ENCODE measurements around the gene ICA1. TPM values are rescaled to one million over a fixed set of nuclear protein-coding genes. Genes with fewer than 3 reads are reported as not detected.

The ICA1 gene
- total RNA-seq, 1 donor from 2014 or later: 1.2 TPM

DNA sequence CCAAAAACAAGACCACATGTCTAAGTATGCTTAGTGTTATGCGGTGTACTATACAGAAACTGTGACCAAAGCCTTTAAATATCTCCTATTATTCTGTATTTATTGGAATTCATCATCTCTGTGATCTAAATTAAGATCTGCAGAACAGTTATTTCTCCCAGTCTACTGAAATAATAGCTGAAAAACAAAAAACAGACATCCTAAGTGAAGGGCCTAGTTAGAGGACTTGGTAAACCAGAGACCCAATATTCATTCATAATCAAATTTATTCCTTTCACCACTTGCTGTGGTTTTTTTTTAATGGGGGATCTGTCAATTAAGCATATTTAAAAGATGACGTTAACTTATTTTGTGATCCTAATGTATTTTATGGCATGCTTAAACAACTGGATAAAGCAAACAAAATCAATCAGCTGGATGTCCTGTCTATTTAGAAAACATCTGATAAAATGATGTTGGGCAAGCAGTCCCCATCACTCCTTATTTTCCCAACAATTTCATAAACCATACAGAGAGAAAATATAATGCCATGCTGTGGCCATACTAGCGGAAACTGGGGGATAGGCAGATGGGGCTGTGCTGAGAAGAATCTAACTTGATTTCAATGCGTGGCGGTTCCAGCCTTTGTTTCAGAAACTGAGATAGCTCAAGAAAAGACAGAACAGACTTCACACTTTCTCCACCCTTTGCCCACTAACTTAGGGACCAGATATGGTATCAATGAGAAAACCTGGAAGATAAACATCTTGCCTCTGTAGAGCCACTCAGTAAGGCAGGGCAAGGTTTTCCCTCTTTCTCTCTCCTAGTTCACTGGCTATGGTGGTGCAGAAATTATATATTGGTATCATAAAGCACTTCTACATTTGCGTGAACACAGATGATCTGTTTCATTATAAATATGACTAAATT, 32.9 kb downstream of the ICA1 start:
- intact Hi-C loops (cut with micrococcal nuclease): no loop called here

DNA sequence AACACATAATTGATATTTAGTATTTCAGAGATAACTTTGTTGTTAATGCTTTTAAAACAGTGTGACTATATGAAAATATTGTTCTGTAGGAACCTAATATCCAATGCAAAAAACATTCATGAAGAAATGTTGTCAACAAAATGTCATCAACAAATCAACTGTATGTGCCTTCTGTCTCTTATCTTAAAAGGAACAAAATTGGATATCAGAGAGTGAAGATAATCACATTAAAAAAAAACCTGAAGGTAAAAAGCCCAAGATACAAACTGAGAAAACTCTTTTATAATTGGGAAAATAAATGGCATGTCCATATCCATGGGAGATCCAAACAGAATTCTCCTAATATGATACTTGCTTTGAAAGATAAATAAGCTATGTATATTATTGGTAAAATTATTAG, 33.9 kb downstream of the ICA1 start:
- intact Hi-C loops (cut with micrococcal nuclease): no loop called here

DNA sequence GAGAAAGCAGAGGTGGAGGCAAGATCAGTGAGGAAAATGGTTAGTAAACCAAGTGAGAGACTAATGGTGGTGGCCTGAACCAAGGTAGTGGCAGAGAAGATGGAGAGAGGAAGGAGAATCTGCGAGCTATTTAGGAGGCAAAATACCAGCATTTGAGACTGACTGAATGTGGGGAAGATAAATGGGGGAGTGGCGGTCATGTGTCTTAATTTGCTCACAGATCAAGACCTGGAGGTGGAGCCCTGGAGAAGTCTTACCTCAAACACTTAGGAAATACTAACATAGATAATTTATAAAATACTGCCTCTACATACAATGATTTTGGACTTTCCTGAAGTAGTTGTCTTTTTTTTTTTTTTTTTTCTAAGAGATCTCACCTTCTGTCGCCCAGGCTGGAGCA, 34.7 kb downstream of the ICA1 start:
- intact Hi-C loops (cut with micrococcal nuclease): no loop called here

DNA sequence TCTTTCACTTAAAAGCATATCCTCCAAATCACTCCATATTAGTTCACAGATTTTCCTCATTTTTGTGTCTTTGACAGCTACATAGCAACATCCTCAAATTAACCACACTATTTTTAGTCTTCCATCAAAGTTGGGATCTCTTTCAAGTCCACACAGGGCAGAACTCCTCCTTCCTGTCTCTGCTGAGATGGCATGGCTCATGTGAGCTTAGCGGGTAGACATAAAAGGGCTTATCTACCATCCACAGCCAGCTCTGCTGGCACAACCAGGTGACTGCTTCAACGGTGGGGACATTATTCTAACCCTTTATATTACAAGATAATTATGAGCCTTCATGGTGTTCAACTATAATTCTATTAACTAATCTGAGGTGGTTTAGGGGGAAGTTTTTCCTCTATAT, 35.5 kb downstream of the ICA1 start:
- intact Hi-C loops (cut with micrococcal nuclease): no loop called here

DNA sequence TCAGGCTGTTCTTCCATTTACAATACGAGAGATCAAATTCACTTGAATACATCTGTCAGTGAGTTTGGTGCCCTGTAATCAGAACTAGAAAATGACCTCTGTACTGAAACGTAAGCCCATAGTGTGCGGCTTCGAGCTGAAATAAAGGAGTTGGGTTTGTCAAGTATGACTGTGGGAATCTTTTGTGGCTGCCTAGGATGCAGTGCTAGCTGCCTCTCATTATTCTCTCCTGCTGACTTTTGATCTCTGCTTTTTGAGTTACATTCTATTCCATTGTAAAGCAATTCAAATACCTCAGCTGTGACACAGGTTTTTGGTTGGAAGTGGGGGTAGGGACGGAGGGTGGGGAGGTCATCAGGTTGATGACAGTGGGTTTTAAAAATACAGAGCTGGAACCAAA, 40.4 kb downstream of the ICA1 start:
- intact Hi-C loops (cut with micrococcal nuclease): loop anchor here (1.0 kb wide), 1 partner anchor 626 kb away; no protein-coding TSS in a partner anchor

DNA sequence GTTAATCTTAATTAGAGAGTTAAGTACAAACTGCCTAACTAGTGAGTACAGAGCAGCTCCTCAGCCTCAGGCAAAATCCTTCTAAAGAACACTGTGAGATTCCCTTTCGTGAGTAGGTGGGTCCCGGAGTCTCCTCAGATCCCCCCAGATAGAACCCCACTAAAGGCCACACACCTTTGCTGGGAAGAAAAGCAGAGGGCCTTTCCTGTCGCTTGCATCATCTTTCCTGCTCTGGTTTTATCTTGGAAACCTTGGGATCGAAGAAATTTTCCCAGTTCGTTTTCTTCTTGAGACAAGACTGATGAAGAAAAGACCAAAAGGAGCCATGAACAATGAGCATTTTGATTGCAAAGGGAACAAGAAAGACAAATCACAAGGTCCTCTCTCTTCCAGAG, 40.9 kb downstream of the ICA1 start:
- intact Hi-C loops (cut with micrococcal nuclease): loop anchor here (1.0 kb wide), 1 partner anchor 626 kb away; no protein-coding TSS in a partner anchor

DNA sequence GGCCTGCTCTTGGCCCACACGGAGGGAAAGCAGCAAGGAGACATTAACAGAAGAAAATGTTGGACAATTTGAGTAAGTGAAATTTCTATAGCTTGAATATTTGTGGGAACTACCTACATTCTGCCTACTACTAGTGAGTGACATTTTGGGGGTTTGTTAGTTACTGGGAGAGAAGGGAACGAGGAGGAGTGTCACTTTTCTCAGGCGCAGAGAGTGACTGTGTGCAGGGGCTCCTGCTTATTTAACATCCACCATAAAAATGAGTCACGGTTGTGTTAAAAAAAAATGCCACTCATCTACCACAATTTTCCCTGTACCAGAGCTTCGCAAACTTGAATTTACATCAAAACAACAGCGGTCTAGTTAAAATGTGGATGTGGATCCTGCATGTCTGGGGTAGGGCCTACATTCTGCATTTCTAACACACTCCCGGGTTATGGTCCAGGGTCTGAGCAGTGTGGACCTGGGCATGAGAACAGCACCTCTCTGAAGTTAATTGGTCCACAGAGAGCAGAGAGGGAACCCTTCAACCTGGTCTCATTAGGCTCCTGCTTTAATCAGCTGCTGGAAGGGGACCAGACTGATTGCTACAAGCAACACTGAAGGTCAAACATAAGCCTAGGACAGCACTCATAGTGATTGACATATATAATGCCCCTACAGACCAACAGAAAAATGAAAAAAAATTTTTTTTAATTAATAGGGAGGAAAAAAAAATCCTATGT, 41.4 kb downstream of the ICA1 start:
- intact Hi-C loops (cut with micrococcal nuclease): loop anchor here (1.0 kb wide), 1 partner anchor 625 kb away; no protein-coding TSS in a partner anchor

DNA sequence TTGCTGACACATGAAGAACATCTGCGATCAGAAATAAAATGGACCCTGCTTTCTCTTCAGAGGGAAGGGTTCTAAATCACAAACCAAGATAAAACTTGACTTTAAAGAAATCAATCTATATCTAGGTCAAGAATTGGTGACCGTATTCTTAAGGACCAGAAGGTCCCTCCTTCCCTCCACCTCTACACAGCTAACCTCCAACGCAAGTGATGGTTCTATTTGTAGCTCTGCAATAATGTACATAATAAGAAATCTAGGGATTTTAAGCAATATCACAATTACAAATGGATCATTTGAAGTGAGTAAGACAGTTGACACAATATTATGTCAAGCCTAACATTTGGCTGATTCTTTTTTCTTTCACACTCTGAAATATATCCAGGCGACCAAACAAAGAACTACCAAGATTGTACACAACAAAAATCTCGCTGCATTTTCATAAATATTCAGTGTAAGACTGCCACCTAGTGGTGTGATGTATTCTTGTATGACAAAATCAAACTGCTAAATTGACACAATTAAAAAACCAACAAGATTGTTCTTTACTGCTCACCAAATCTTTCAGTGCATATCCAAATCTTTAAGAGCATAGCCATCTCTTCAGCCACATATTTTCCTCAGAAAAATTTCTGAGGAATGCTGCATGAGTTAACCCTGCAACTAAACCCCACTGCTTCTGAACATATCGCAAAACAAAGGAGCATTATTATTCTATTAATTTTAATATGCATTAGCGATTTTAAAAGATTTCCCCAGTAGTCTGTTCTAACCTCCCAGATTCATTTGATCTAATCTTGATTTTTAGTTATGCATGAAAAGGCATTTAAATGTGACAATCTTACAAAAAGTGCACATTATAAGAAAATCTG, 44.5 kb downstream of the ICA1 start:
- intact Hi-C loops (cut with micrococcal nuclease): loop anchor here (1.0 to 10.0 kb wide), 7 partner anchors 80 to 1110 kb away; no protein-coding TSS in a partner anchor

DNA sequence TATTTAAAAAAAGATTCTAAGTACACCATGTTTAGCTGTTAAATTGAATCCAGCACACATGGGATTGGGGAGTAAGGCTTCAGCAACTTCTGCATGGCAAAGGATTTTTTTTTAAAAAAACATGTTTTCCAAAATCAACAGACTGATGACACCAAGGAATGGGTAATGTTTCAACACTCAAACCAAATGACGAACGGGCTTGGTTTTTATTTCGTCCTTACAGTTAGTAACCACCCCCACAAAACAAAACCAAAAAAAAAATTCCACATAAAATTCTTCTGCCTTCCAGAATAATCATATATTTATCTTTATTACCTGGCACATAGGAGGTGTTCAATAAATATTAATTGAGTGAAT, 45.7 kb downstream of the ICA1 start:
- intact Hi-C loops (cut with micrococcal nuclease): loop anchor here (2.0 to 10.0 kb wide), 4 partner anchors 81 to 792 kb away; no protein-coding TSS in a partner anchor

DNA sequence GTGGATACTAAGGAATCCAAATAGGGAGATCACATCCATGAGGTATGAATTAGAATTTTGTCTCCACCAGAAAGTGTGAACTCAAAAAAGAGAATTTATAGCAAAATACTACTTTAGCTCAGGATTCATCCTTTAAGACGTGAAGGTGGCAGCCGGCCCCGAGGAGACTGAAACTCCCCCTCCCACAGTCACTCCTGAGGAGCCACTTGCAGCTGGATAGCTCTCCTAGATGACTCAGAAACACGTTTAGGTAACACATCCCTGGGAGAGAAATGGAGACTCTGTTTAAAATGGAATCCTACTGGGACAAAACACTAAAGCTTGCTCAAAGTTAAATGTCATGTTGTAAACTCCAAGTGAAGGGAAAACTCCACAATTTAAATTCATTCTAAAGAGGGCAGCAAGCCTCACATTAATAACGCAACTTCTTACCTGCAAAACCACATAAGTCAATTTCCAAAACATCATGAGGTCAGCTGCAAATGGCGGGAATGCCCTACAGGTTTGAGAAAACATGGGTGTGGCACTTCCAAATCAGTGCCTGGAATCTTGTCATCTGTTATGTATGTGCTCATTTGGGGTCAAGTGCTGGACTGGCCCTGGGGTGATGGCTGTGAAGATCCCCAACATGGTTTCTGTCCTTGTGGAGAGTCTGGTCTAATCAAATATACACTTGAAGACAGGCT, 46.2 kb downstream of the ICA1 start:
- intact Hi-C loops (cut with micrococcal nuclease): loop anchor here (2.0 to 10.0 kb wide), 4 partner anchors 82 to 791 kb away; no protein-coding TSS in a partner anchor

DNA sequence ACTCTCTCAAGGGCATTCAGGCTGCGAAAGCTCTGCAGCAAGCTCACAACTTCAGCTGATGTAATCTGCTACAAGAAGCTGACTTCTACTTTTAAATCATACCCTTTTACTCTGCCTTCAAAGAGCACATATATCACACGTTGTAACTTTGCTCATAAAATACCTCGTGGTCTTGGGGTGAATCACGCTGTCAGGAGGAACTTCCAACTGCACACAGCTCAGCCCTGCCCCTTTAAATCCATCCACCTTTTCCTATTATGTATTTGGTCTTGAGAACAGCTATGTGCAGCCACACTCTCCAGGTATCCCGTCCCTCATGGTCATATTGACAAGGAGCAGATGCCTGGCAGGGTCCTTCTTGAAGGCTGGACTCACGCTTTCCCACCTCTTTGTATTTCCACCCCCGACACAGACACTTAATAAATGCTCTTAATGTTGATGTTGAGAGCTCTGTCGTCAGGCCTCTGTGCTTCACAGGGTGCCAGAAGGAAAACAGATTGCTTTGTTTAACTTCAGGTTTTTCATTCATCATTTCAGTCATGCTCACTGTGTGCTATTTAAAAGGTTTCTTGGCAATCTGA, 47.6 kb downstream of the ICA1 start:
- intact Hi-C loops (cut with micrococcal nuclease): loop anchor here (10.0 kb wide), 1 partner anchor 790 kb away; no protein-coding TSS in a partner anchor

DNA sequence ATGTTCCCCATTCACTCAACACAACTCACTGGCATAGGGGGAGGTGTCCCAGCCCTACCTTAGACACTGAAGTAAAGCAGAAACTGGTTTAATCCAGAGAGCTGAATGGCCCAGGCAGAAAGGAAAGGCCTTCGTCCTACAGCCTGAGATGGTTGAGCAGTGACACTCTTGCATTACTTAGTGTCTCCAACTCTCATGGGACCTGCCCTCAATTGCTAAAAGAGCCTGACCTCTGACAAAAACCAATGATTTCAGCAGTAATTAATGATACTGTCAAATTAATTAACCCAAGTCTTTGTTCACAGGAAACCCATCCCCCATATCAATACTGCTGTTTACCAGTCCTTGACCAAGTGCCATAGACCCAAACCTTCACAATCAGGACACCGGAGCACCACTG, 48.6 kb downstream of the ICA1 start:
- intact Hi-C loops (cut with micrococcal nuclease): loop anchor here (10.0 kb wide), 1 partner anchor 789 kb away; no protein-coding TSS in a partner anchor

DNA sequence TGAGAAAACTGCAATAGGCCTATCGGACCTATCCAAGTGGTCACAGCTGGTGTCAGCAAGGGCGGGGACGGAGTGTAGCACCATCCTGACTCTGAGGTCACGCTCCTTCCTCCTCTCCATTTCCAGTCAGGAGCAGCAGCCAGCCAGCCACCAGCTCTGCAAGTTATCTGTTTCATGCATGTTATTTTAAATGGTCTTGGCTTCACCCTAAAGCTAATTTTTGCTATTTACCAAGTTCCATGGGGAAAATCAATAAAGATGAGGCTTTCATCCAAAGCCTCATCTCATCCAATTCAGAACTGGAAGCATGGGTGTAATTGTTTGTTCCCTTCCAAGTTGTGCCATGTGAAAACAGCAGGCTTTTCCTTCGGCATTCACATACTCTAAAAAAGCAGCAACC, 49.3 kb downstream of the ICA1 start:
- intact Hi-C loops (cut with micrococcal nuclease): loop anchor here (10.0 kb wide), 1 partner anchor 788 kb away; no protein-coding TSS in a partner anchor

DNA sequence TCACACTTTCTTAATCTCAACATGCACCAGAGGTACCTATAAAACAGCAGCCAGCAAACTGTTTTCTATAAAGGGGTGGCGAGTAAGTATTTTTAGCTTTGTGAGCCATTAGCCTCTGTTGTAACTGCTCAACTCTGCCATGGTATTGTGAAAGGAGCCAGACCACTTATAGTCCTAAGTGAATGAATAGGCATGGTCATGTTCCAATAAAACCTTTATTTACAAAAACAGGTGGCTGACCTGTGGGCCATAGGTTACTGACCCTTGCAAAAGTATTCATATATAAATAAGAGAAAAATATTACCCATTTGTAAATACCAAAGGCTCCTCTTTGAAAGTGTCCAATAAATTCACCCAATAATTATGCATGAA, 50.3 kb downstream of the ICA1 start:
- intact Hi-C loops (cut with micrococcal nuclease): loop anchor here (10.0 kb wide), 1 partner anchor 787 kb away; no protein-coding TSS in a partner anchor

DNA sequence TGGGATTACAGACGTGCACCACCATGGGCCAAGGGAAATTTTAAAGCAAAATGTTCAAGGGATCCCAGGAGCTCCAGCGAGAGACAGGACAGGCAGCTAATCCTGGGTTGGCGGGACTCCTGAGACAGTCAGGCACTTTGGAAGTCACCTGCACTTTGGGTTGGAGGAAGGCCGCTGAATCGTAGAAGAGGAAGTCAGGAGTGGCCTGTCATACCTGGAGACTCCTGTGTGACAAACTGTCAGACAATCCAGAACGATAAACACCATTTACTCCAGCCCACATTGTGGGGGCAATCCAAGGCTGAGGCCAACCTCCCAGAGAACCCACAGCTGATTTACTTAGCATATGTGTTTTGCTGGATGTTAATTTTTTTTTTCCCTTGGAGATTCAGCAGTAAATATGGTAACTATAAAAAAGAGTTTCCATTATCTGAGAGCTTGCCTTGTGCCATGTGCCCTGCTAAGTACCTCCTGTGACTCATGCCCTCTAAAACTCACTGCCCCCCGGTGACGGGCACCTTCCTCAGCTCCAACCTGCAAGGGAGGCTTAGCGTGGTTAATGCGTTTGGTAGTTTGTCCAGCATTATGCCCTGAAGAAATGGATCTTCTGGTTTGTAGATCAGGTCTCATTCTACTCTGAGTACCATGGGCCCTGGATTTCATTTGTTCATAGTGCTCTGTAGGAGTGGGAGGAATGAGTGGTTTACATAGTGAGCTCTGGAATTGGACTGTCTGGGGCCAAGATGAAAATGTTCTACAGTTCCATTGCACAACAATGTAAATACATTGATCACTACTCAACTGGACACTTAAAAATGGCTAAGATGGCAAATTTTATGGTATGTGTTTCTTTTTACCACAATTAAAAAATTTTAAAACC, 50.9 kb downstream of the ICA1 start:
- intact Hi-C loops (cut with micrococcal nuclease): loop anchor here (10.0 kb wide), 1 partner anchor 786 kb away; no protein-coding TSS in a partner anchor

DNA sequence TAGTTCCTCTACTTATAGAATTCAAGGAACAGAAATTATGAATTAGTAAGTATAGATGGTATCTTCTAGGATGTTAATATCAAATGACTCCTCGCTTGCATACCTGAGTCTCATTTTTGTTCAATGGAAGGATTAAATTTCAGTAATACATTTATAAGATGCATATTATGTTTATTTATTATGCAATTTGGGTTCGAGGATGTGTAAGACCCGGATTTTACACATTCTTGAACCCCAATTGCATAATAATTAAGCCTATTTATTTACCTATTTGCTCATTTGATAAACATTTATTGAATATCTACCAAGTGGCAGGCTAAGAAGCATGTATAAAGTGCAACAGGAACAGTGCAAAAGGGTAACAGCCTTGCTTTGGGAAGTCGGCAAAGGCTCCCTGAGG, 52.6 kb downstream of the ICA1 start:
- intact Hi-C loops (cut with micrococcal nuclease): no loop called here

DNA sequence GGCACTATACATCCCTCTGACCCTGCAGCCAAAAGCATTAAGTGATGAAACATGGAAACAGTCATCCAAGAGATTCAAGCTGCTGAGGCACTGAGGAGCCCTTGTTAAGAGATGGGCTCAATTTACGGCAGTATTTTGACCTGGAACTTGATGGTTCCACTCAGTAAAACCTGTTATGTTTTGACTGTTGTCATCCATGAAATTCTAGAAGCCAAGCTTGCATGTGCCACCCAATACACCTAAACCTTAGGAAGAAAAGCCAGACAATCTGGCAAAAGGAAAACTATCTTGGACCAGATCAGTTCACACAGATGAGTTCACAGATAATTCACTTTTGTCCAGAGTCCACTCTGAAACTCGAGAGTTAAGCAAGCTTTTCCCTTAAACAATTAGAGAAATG, 53.2 kb downstream of the ICA1 start:
- intact Hi-C loops (cut with micrococcal nuclease): no loop called here

DNA sequence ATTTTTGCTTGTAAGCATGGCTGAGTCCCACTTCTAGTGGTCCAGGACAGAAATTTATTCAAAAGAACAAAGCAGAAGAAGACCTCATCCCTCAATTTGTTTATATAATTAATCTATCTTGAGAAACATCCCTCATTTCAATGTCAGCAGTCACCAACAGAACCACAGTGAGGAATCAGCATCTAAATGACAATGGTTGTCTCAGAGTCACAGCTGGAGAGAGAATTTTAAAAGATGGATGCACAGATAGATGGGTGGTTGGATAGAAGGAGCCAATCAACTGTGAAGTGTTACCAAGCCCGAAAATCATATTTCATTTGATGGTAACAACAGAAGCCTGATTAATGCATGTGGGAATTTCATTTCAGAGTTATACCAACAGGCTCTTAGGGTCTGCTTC, 55.0 kb downstream of the ICA1 start:
- intact Hi-C loops (cut with micrococcal nuclease): no loop called here

DNA sequence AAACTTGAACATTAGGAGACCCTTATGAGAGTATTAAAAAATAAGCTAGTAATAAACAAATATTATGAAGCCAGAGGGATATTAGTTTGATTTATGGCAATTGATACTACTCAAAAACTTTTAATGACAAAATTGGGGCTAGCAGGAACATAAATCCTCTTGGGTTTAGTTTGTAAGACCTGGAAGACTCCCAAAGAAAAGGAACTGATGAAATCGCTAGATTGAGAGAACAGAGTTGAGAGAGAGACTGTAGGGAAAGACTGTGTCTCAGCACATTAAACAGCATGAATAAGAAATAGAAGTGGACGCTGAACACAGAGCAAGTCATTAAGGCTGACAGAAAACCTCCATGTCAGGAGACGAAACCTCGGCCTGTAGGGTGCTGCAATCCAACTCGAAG, 56.4 kb downstream of the ICA1 start:
- intact Hi-C loops (cut with micrococcal nuclease): no loop called here
